Loucy (cell line): Measurements from ENCODE around the gene HOMER3.

Experiments used
- H2AFZ ChIP-seq: fragments of 200-600 bp; sonication (generic); 2 replicates; pipeline ENCODE4 v1.6.0; 2016; ENCODE audit warnings: antibody characterized with exemption, mild to moderate bottlenecking, low read length, moderate library complexity
- H3F3A ChIP-seq: fragments of 200-600 bp; 2 replicates; pipeline ENCODE4 v1.6.0; 2016; ENCODE audit warnings: antibody characterized with exemption, low read depth, mild to moderate bottlenecking
- H3K27me3 ChIP-seq: fragments of 200-600 bp; sonication (generic); 2 replicates; pipeline ENCODE4 v1.6.1; 2014; ENCODE audit warnings: low read length, mild to moderate bottlenecking; ENCODE audit not compliant: insufficient read depth, poor library complexity, severe bottlenecking
- H3K36me3 ChIP-seq: fragments of 200-600 bp; sonication (generic); 2 replicates; pipeline ENCODE4 v1.6.1; 2016; ENCODE audit warnings: low read length; ENCODE audit not compliant: insufficient read depth
- H3K4me1 ChIP-seq: fragments of 200-600 bp; sonication (generic); 2 replicates; pipeline ENCODE4 v1.5.1; 2014; ENCODE audit warnings: low read length, mild to moderate bottlenecking; ENCODE audit not compliant: insufficient read depth, poor library complexity, severe bottlenecking
- H3K4me2 ChIP-seq: fragments of 200-600 bp; sonication (generic); 2 replicates; pipeline ENCODE4 v1.6.0; 2014; ENCODE audit warnings: antibody characterized with exemption, low read length, low read depth, mild to moderate bottlenecking; ENCODE audit not compliant: poor library complexity, severe bottlenecking
- H3K4me3 ChIP-seq: fragments of 200-600 bp; sonication (generic); 2 replicates; pipeline ENCODE4 v1.5.1; 2014; ENCODE audit warnings: low read length, mild to moderate bottlenecking, mixed read lengths; ENCODE audit not compliant: poor library complexity, severe bottlenecking
- H3K79me2 ChIP-seq: fragments of 200-600 bp; sonication (generic); 2 replicates; pipeline ENCODE4 v1.6.1; 2014; ENCODE audit warnings: low read length; ENCODE audit not compliant: insufficient read depth
- H3K9ac ChIP-seq: fragments of 200-600 bp; sonication (generic); 2 replicates; pipeline ENCODE4 v1.6.0; 2014; ENCODE audit warnings: mild to moderate bottlenecking, low read depth, low read length, moderate library complexity; ENCODE audit not compliant: poor library complexity, severe bottlenecking
- H3K9me2 ChIP-seq: fragments of 200-600 bp; sonication (generic); replicated peaks from 2 replicates; pipeline ENCODE4 v1.6.1; 2016; ENCODE audit warnings: low read depth, low read length, mixed read lengths
- H3K9me3 ChIP-seq: fragments of 200-600 bp; sonication (generic); 2 replicates; pipeline ENCODE4 v1.6.1; 2014; ENCODE audit warnings: mild to moderate bottlenecking, antibody characterized with exemption, low read length, low read depth; ENCODE audit not compliant: insufficient read depth
- H4K20me1 ChIP-seq: fragments of 200-600 bp; sonication (generic); 2 replicates; pipeline ENCODE4 v1.6.0; 2014; ENCODE audit warnings: antibody characterized with exemption, low read length, mild to moderate bottlenecking; ENCODE audit not compliant: insufficient read depth, poor library complexity, severe bottlenecking
- EZH2phosphoT487 ChIP-seq: fragments of 200-600 bp; IDR thresholded peaks from 2 replicates; pipeline ENCODE4 v1.6.1; 2018; ENCODE audit warnings: antibody characterized with exemption, mild to moderate bottlenecking, moderate library complexity, borderline replicate concordance
- TF ChIP-seq, protein P1 (sequence below): fragments of 200-600 bp; sonication (generic); conservative IDR thresholded peaks from 2 replicates; pipeline ENCODE4 v1.5.1; 2014; ENCODE audit warnings: mild to moderate bottlenecking, antibody characterized with exemption, low read length

The HOMER3 gene

DNA sequence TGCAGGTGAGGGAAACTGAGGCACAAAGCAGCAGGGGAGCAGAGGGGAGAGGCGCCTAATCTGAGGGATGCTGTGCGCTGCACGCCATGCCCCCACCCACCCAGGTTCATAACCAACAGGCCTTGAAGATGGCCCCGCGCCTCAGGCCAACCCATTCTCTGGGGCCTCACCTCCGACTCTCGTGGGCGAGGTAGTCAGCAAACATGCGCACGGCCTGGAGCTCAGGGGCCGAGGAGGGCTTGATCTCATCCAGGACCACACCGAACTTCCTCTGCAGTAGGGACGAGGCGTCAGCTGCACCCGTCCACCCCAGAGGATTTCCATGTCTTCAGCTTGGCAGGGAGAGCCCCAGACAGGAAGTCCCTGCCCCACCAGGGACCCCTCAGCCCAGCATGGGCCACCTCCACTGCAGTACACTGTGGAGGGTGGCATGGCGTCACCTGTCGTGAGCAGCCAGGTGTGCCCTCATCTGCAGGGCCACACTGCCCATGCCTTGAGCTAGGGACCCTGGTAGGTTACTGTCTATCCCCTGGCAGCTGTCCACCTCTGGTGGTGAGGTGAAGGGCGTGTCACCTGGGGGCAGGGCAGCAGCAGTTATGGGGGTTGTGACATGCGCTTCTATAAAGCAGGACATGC is 30.1 kb downstream of the HOMER3 start:
- Histone ChIP-seq H3K9ac (no peak overlapping the region), H3K27me3 (no peaks in the 10 kb centered on the region), H3K4me2 (no peak overlapping the region), H3K9me2 (no peaks in the 10 kb centered on the region), H3K4me1 (peaks cover 3% of the 10 kb centered on the region), H4K20me1 (peaks cover 7% of the 10 kb centered on the region), H2AFZ (no peak overlapping the region), H3K36me3 (no peaks in the 10 kb centered on the region; the same call in 1 of the 2 replicates), H3K79me2 (peaks cover 31% of the 10 kb centered on the region), H3F3A (no peaks in the 10 kb centered on the region), H3K4me3 (no peak overlapping the region), H3K9me3 (no peaks in the 10 kb centered on the region)
- TF ChIP-seq EZH2phosphoT487, result no peak
- TF ChIP-seq, protein P1, sequence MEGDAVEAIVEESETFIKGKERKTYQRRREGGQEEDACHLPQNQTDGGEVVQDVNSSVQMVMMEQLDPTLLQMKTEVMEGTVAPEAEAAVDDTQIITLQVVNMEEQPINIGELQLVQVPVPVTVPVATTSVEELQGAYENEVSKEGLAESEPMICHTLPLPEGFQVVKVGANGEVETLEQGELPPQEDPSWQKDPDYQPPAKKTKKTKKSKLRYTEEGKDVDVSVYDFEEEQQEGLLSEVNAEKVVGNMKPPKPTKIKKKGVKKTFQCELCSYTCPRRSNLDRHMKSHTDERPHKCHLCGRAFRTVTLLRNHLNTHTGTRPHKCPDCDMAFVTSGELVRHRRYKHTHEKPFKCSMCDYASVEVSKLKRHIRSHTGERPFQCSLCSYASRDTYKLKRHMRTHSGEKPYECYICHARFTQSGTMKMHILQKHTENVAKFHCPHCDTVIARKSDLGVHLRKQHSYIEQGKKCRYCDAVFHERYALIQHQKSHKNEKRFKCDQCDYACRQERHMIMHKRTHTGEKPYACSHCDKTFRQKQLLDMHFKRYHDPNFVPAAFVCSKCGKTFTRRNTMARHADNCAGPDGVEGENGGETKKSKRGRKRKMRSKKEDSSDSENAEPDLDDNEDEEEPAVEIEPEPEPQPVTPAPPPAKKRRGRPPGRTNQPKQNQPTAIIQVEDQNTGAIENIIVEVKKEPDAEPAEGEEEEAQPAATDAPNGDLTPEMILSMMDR, result no peak

GRCh38 chr19:18910010-18910409 is 31.0 kb downstream of the HOMER3 start:
- Histone ChIP-seq H3K4me2 (no peak overlapping the region), H3F3A (no peaks in the 10 kb centered on the region), H3K9me3 (no peaks in the 10 kb centered on the region), H3K4me3 (no peak overlapping the region), H2AFZ (no peak overlapping the region), H3K79me2 (peaks cover 22% of the 10 kb centered on the region; the same call in 1 of the 2 replicates), H3K9me2 (no peaks in the 10 kb centered on the region), H3K36me3 (no peaks in the 10 kb centered on the region; the same call in 1 of the 2 replicates), H3K4me1 (no peaks in the 10 kb centered on the region), H3K9ac (no peak overlapping the region), H3K27me3 (no peaks in the 10 kb centered on the region), H4K20me1 (peaks cover 2% of the 10 kb centered on the region)
- TF ChIP-seq, protein P1, result no peak
- no peak for TF ChIP-seq EZH2phosphoT487

DNA sequence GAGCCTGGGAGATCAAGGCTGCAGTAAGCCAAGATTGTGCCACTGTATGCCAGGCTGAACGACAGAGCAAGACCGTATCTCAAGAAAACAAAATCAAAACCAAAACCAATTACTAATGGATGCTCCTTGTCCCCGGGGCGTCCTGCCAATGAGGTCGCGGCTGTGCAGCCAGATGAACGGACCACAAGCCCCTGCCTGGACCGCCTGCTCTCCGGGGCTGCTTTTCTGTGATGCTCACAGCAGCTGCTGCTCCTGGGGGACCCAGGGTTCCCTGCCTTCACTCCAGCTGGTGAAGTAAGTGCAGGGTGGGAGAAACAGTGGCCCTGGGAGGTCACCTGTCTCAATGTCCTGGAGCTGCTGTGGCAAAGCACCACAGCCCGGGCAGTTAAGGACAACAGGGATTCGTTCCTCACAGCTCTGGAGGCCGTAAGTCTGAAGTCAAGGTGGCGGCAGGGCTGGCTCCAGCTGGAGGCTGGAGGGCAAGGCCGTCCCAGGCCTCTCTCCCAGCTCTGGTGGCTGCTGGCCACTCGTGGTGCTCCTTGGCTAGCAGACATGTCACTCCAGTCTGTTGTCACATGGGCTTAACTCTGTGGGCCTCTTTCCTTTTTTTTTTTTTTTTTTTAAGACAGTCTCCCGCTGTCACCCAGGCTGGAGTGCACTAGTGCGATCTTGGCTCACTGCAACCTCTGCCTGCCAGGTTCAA is 31.9 kb downstream of the HOMER3 start:
- Histone ChIP-seq H3K9me3 (no peaks in the 10 kb centered on the region), H3K4me2 (no peak overlapping the region), H3K4me1 (no peaks in the 10 kb centered on the region), H4K20me1 (no peaks in the 10 kb centered on the region), H3K9ac (no peak overlapping the region), H3K27me3 (no peaks in the 10 kb centered on the region), H2AFZ (no peak overlapping the region), H3F3A (no peaks in the 10 kb centered on the region), H3K9me2 (no peaks in the 10 kb centered on the region), H3K4me3 (no peak overlapping the region), H3K36me3 (no peaks in the 10 kb centered on the region; the same call in 1 of the 2 replicates), H3K79me2 (peaks cover 13% of the 10 kb centered on the region; the same call in 1 of the 2 replicates)
- TF ChIP-seq, protein P1, result no peak
- TF ChIP-seq EZH2phosphoT487, result no peak
